Measurements from ENCODE around the gene RMDN2.

DNA sequence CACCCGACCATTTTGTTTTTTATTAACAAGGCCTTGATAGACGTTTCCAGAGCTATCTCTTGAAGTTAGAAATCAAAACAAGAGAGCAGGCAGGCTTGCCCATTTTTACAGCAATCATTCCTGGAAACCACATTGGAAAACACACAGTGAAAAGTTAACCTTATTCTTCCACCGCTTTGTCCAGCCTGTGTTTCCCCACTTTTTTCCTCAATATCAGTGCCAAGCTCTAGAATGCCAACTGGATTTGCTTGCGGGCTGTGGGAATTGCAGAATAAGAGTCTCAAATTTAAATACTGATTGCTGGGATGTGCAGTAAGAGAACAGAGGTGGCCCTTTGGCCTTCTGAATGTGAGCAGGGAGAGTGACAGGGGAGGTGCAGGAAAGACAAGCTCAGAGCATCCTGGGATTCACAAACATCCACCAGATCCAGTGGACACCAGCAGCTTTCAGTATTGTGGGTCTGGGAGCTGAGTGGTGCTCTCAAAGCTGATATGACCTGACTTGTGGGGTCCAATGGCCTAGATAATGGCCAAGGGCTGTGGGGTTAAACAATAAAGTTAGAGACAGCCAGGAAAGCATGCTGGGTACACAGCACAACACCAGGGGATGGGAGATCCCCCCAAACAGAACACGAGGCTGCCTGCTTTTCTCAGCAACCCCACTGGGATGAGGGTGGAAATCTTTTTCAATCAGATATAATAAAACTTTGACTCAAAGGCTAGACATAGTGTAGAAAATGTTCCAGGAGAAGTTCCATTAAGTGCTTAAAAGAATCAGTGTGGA, 135.3 kb downstream of the RMDN2 start:
- TF ChIP-seq, protein P1, sequence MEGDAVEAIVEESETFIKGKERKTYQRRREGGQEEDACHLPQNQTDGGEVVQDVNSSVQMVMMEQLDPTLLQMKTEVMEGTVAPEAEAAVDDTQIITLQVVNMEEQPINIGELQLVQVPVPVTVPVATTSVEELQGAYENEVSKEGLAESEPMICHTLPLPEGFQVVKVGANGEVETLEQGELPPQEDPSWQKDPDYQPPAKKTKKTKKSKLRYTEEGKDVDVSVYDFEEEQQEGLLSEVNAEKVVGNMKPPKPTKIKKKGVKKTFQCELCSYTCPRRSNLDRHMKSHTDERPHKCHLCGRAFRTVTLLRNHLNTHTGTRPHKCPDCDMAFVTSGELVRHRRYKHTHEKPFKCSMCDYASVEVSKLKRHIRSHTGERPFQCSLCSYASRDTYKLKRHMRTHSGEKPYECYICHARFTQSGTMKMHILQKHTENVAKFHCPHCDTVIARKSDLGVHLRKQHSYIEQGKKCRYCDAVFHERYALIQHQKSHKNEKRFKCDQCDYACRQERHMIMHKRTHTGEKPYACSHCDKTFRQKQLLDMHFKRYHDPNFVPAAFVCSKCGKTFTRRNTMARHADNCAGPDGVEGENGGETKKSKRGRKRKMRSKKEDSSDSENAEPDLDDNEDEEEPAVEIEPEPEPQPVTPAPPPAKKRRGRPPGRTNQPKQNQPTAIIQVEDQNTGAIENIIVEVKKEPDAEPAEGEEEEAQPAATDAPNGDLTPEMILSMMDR (conservative IDR thresholded peaks at IDR 0.05): no peak
- TF ChIP-seq EZH2 (IDR thresholded peaks at IDR 0.05; ENCODE audit: low read depth): no peak
